OCI-LY3 (cell line): ENCODE measurements around the gene SORCS1.
A peak's percentile ranks its signal among the peaks of the same experiment; 100 is the strongest.

Source experiments
- H2AFZ ChIP-seq: fragments of 200-600, 300-600 bp; shearing (Covaris generic); 2 replicates; pipeline ENCODE4 v1.6.0; 2014; ENCODE audit warnings: antibody characterized with exemption, low read depth, low read length
- H3K27ac ChIP-seq: fragments of 200-600, 300-600 bp; sonication (generic); 2 replicates; pipeline ENCODE4 v1.5.1; 2014; ENCODE audit warnings: mild to moderate bottlenecking, low read length, moderate library complexity, mixed read lengths
- H3K27me3 ChIP-seq: fragments of 200-600, 300-600 bp; sonication (generic); 2 replicates; pipeline ENCODE4 v1.6.1; 2014; ENCODE audit warnings: low read depth, low read length, mixed read lengths
- H3K36me3 ChIP-seq: fragments of 200-600, 300-600 bp; sonication (generic); replicated peaks from 2 replicates; pipeline ENCODE3; 2014; ENCODE audit warnings: low read depth, low read length, mixed read lengths
- H3K4me1 ChIP-seq: fragments of 300-600, 200-600 bp; sonication (generic); 2 replicates; pipeline ENCODE4 v1.6.1; 2014; ENCODE audit warnings: low read length, mixed read lengths
- H3K4me2 ChIP-seq: fragments of 200-600, 300-600 bp; sonication (generic); 2 replicates; pipeline ENCODE4 v1.6.1; 2014; ENCODE audit warnings: low read length, mixed read lengths
- H3K4me3 ChIP-seq: fragments of 300-600, 200-600 bp; sonication (generic); 2 replicates; pipeline ENCODE4 v1.5.1; 2014; ENCODE audit warnings: antibody characterized with exemption, mild to moderate bottlenecking, low read length, moderate library complexity
- H3K79me2 ChIP-seq: fragments of 300-600, 200-600 bp; shearing (Covaris generic); 2 replicates; pipeline ENCODE4 v1.6.1; 2014; ENCODE audit warnings: mild to moderate bottlenecking, low read length, mixed read lengths
- H3K9ac ChIP-seq: fragments of 300-600, 200-600 bp; shearing (Covaris generic); 2 replicates; pipeline ENCODE4 v1.6.0; 2014; ENCODE audit warnings: mild to moderate bottlenecking, low read length, moderate library complexity
- H3K9me3 ChIP-seq: fragments of 200-600, 300-600 bp; shearing (Covaris generic); 2 replicates; pipeline ENCODE4 v1.6.1; 2014; ENCODE audit warnings: low read length, mixed read lengths; ENCODE audit not compliant: insufficient read depth
- H4K20me1 ChIP-seq: fragments of 200-600, 300-600 bp; sonication (generic); 2 replicates; pipeline ENCODE4 v1.6.1; 2016; ENCODE audit warnings: low read length, mixed read lengths; ENCODE audit not compliant: insufficient read depth
- EZH2phosphoT487 ChIP-seq: fragments of 200-600 bp; shearing (Covaris generic); IDR thresholded peaks from 2 replicates; pipeline ENCODE4 v1.6.1; 2018; ENCODE audit warnings: antibody characterized with exemption, mixed run types, low read depth
- TF ChIP-seq, protein P1 (sequence below): fragments of 200-600, 300-600 bp; sonication (generic); IDR thresholded peaks from 2 replicates; pipeline ENCODE4 v1.5.1; 2014; ENCODE audit warnings: antibody characterized with exemption, low read length, low read depth

SORCS1 gene

DNA sequence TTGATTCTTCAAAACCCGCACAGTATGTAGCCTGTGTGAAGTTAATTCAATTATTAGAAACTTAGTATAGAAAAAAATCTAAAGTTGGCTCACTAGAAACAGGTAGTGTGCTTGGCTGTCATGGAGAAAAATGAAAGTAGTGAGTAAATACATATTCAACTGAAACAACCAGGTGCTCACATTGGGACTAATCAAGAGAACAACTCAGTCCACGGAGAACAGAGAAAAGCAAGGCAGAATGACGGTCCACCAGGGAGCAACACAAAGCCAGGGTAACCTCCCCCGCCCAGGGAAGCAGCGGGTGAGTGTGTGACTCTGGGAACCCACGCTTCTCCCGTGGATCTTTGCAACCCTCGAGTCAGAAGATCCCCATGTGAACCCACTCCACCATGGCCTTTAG lies 300.5 kb downstream of the SORCS1 start:
- Histone ChIP-seq H3K4me2 (no peak overlapping the region), H3K27me3 (no peaks in the 10 kb centered on the region), H3K27ac (no peak overlapping the region), H3K4me1 (peaks cover 7% of the 10 kb centered on the region), H2AFZ (no peak overlapping the region), H3K9me3 (no peaks in the 10 kb centered on the region), H3K9ac (no peak overlapping the region), H4K20me1 (no peaks in the 10 kb centered on the region), H3K36me3 (no peaks in the 10 kb centered on the region), H3K79me2 (no peaks in the 10 kb centered on the region), H3K4me3 (no peak overlapping the region)
- TF ChIP-seq, protein P1, sequence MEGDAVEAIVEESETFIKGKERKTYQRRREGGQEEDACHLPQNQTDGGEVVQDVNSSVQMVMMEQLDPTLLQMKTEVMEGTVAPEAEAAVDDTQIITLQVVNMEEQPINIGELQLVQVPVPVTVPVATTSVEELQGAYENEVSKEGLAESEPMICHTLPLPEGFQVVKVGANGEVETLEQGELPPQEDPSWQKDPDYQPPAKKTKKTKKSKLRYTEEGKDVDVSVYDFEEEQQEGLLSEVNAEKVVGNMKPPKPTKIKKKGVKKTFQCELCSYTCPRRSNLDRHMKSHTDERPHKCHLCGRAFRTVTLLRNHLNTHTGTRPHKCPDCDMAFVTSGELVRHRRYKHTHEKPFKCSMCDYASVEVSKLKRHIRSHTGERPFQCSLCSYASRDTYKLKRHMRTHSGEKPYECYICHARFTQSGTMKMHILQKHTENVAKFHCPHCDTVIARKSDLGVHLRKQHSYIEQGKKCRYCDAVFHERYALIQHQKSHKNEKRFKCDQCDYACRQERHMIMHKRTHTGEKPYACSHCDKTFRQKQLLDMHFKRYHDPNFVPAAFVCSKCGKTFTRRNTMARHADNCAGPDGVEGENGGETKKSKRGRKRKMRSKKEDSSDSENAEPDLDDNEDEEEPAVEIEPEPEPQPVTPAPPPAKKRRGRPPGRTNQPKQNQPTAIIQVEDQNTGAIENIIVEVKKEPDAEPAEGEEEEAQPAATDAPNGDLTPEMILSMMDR = no peak
- TF ChIP-seq EZH2phosphoT487 = no peak

GRCh38 chr10:106863549-106863948 lies 301.0 kb downstream of the SORCS1 start:
- no peak overlapping the region for H3K4me2 ChIP-seq
- H3K79me2 ChIP-seq = no peaks in the 10 kb centered on the region
- H2AFZ ChIP-seq = no peak overlapping the region
- TF ChIP-seq, protein P1 = peak; percentile 29
- TF ChIP-seq EZH2phosphoT487 = no peak
- no peak overlapping the region for H3K9ac ChIP-seq
- no peak overlapping the region for H3K4me3 ChIP-seq
- no peaks in the 10 kb centered on the region for H3K27me3 ChIP-seq
- H3K9me3 ChIP-seq = no peaks in the 10 kb centered on the region
- no peaks in the 10 kb centered on the region for H4K20me1 ChIP-seq
- no peak overlapping the region for H3K27ac ChIP-seq
- no peaks in the 10 kb centered on the region for H3K36me3 ChIP-seq
- H3K4me1 ChIP-seq = peaks cover 12% of the 10 kb centered on the region

DNA sequence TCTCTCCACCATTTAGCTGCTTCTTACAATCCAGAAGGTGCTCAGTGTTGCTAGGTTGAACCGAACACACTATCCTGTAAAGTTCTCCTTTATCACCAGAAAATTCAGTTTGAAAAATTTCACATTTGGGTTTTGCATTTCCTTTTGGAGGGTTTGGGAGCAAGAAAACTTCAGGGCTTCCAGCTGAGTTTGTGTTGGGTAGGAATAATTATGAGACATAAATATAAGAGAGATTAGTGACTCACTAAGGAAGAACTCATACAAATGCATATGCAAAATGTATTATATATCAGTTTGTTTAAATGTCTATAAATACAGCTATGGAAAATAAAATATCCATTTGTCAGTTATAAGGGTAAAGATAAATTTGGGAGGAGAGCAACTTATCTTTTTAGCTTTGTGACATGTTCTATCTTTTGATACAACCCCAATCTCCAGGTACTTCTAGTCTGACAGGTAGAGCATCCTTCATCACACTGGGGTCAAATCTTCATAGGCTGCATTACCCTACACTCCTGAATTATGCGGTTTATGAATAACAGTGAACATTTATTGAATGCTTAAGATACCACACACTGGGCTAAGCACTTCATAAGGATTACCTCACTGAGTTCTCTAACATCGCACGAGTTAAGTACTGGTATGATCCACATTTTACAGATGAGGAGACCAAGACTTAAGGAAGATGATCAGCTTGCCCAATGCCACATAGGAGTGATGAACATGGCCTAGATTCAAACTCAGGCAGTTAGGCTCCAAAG lies 304.4 kb downstream of the SORCS1 start:
- Histone ChIP-seq H3K4me2 (no peak overlapping the region), H3K36me3 (no peaks in the 10 kb centered on the region)

DNA sequence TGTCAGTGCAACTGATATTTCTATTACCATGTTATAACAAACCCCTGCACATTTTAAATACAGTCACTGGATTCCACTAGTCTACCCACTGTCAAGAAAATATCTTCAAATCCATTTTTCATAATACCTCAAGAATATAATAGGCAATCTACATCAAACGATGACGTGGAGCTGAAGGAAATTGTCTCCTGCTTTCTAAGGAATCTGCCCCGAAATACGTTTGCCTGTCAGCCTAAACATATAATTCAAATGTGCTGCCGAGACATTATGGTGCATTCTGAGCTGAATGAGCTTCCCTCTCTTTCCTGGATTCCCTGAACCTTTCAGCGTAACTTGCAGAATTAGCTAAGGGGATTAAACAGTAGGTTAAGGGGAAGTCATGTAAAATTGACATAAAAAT lies 306.8 kb downstream of the SORCS1 start:
- Histone ChIP-seq H3K79me2 (no peaks in the 10 kb centered on the region), H3K4me3 (peak overlapping the region; percentile 75), H3K4me1 (peaks cover 27% of the 10 kb centered on the region), H3K9me3 (peaks cover 7% of the 10 kb centered on the region; the same call in 1 of the 2 replicates), H3K27ac (peak overlapping the region; percentile 67), H3K27me3 (no peaks in the 10 kb centered on the region), H3K4me2 (peak overlapping the region; percentile 98), H3K9ac (peak overlapping the region; percentile 51; the same call in 1 of the 2 replicates), H2AFZ (0 out of 2 replicates have a peak overlapping the region, but pooled peaks have one; percentile 24), H4K20me1 (no peaks in the 10 kb centered on the region), H3K36me3 (no peaks in the 10 kb centered on the region)
- TF ChIP-seq EZH2phosphoT487 = no peak
- TF ChIP-seq, protein P1 = no peak

More for the DNA sequence above, 304.4 kb downstream of the SORCS1 start:
- H3K9me3 ChIP-seq = peaks cover 5% of the 10 kb centered on the region; the same call in 1 of the 2 replicates
- no peak for TF ChIP-seq EZH2phosphoT487
- TF ChIP-seq, protein P1 = no peak
- H3K27ac ChIP-seq = no peak overlapping the region
- peaks cover 27% of the 10 kb centered on the region for H3K4me1 ChIP-seq
- H3K27me3 ChIP-seq = no peaks in the 10 kb centered on the region
- no peak overlapping the region for H2AFZ ChIP-seq
- H3K4me3 ChIP-seq = no peak overlapping the region
- no peaks in the 10 kb centered on the region for H3K79me2 ChIP-seq
- H4K20me1 ChIP-seq = no peaks in the 10 kb centered on the region
- no peak overlapping the region for H3K9ac ChIP-seq
